Transverse colon (tissue), 4 donors: ENCODE measurements around the gene PTPN4. TPM values are rescaled to one million over a fixed set of nuclear protein-coding genes. Genes with fewer than 3 reads are reported as not detected.

Experiments
- DNase-seq: peaks from one replicate; pipeline ENCODE4 v3.0.0-alpha.2; 2019
- H3K27ac ChIP-seq, 4 donors: fragments of 200-600 bp; sonication (generic); 2 replicates each; pipeline ENCODE4 v1.5.1; 2016 to 2018; ENCODE audit warnings: inconsistent platforms in 4 of 4
- H3K27me3 ChIP-seq: fragments of 200-600 bp; sonication (generic); 2 replicates; pipeline ENCODE4 v1.5.1; 2017; ENCODE audit warnings: inconsistent platforms
- H3K36me3 ChIP-seq, 4 donors: fragments of 200-600 bp; sonication (generic); 2 replicates each; pipeline ENCODE4 v1.5.1; 2017 to 2019; ENCODE audit warnings: inconsistent platforms in 4 of 4
- H3K4me1 ChIP-seq, 4 donors: fragments of 200-600 bp; sonication (generic); 2 replicates each; pipeline ENCODE4 v1.5.1; 2017 to 2020; ENCODE audit warnings: inconsistent platforms in 4 of 4
- H3K4me3 ChIP-seq, 4 donors: fragments of 200-600 bp; sonication (generic); 1 replicate in 1 of 4; 2 replicates in 3 of 4; pipeline versions ENCODE4 v1.5.1 to v1.6.1; 2017 to 2019; ENCODE audit warnings: inconsistent platforms in 4 of 4
- H3K9me3 ChIP-seq, 2 donors: fragments of 200-600 bp; sonication (generic); 2 replicates each; pipeline ENCODE4 v1.5.1; 2017 to 2019; ENCODE audit warnings: inconsistent platforms in 2 of 2
- EP300 ChIP-seq: sonication (generic); formaldehyde crosslinking; IDR thresholded peaks from one replicate; pipeline ENCODE4 v1.6.1; 2017; ENCODE audit warnings: antibody characterized with exemption, low read depth
- POLR2A ChIP-seq: fragments of 450-650 bp; IDR thresholded peaks from one replicate; pipeline ENCODE4 v1.6.1; 2016; ENCODE audit warnings: antibody characterized with exemption, mild to moderate bottlenecking, moderate library complexity
- POLR2AphosphoS5 ChIP-seq, 3 donors: sonication (generic); formaldehyde crosslinking; IDR thresholded peaks; one replicate each; pipeline ENCODE4 v1.6.1; 2016; ENCODE audit warnings: antibody characterized with exemption in 3 of 3
- WGBS, 2 donors: methylation state at CpG; one replicate each; pipeline ENCODE4 v1.1.5; 2018; ENCODE audit warnings: low coverage in 1 of 2; 5-methylcytosine and 5-hydroxymethylcytosine counted together
- in situ Hi-C, 4 donors: fragments of 200-750 bp; cut with MboI; loops; one replicate each; pipeline versions ENCODE4 v1.15.0 to v1.15.1; 2017; ENCODE audit warnings: low sequenced_read_pairs in 3 of 4, low pct_ligation_motif_present in 1 of 4, low pct_unique_long_range_greater_than_20kb in 1 of 4
- intact Hi-C: fragments of 100-400 bp; cut with DNase I; formaldehyde crosslinking; loops from one replicate; pipeline ENCODE4 v1.15.1; 2023; ENCODE audit warnings: low total_unique reads
- total RNA-seq, 4 donors: library from RNA; depleted of rRNA; stranded (reverse); fragments of >200 nt; gene quantifications; one replicate each; pipeline ENCODE4 v1.1.0, GENCODE V29; 2016
- TF ChIP-seq, protein P1 (sequence below), 5 experiments: fragments of 200-600 bp in 3 of 5; fragments of 450-650 bp in 2 of 5; sonication (generic) in 3 of 5; IDR thresholded peaks; 1 replicate in 2 of 5; 2 replicates in 3 of 5; pipeline ENCODE4 v1.5.1; 2016 to 2017; ENCODE audit warnings: antibody characterized with exemption in 5 of 5, inconsistent platforms in 3 of 5, mild to moderate bottlenecking in 2 of 5, moderate library complexity in 1 of 5

PTPN4 gene
- total RNA-seq, 4 donors from 2014 or later = 18.7 to 46.6 (median 25.8) TPM

DNA sequence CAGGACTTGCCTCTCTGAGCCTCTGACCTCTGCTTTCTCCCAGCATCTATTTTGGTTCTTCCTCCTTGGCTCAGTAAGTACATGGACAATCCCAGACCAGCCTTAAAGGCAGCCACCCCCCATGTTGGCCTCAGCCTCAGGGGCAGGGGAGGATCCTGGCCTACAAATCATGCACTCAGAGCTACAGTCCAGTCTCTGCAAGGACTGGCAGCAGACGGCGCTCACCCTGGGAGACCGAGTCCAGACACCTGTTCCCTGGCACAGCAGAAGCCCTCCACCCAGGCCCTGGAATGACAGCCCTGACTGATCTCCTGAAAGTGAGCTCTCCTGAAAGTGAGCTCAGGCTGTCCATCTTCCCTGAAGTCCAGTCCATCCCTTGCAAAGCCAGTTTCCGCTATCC is 25.7 kb upstream of the PTPN4 start:
- no peaks in the 10 kb centered on the region for H3K36me3 ChIP-seq
- 93% methylated on average over 4 of the region's 4 CpGs; no CpG with 5 or more reads in 1 of the 2 donors for WGBS, 2 donors

DNA sequence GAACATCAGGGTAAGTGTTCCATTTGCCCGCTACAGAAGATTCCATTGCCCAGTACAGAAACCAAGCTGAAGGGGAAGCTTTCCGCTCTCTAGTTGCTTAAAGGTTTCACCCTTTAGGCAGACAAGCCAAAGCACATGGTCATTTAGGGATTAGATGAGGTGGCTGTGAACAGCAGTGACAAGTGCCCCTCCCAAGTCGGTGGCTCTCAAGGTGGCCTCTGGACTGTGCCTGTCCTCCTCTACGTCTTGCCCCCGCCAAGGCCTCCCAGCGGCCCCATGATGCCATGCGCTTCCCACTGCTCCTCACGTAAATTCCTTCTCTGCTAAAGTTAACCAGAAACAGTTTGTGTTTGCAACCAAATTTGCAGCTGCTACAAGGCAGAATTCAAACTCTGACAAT is 24.2 kb upstream of the PTPN4 start:
- no peak overlapping the region for H3K4me3 ChIP-seq
- WGBS, 2 donors = 84 to 92% methylated on average over 2 to 8 of the region's 8 CpGs
- no peak overlapping the region for H3K27ac ChIP-seq
- H3K9me3 ChIP-seq = no peaks in the 10 kb centered on the region
- no peaks in the 10 kb centered on the region for H3K36me3 ChIP-seq
- intact Hi-C loops = no loop called here
- H3K27me3 ChIP-seq = no peaks in the 10 kb centered on the region
- in situ Hi-C loops = loop anchor here in 2 of 4 donors (25.0 kb wide), 1 partner anchor 427 kb away; no protein-coding TSS in a partner anchor
- TF ChIP-seq, protein P1, sequence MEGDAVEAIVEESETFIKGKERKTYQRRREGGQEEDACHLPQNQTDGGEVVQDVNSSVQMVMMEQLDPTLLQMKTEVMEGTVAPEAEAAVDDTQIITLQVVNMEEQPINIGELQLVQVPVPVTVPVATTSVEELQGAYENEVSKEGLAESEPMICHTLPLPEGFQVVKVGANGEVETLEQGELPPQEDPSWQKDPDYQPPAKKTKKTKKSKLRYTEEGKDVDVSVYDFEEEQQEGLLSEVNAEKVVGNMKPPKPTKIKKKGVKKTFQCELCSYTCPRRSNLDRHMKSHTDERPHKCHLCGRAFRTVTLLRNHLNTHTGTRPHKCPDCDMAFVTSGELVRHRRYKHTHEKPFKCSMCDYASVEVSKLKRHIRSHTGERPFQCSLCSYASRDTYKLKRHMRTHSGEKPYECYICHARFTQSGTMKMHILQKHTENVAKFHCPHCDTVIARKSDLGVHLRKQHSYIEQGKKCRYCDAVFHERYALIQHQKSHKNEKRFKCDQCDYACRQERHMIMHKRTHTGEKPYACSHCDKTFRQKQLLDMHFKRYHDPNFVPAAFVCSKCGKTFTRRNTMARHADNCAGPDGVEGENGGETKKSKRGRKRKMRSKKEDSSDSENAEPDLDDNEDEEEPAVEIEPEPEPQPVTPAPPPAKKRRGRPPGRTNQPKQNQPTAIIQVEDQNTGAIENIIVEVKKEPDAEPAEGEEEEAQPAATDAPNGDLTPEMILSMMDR (IDR thresholded peaks at IDR 0.05) = no peak
- TF ChIP-seq EP300 = no peak
- TF ChIP-seq POLR2A = no peak
- TF ChIP-seq POLR2AphosphoS5 (IDR thresholded peaks at IDR 0.05) = no peak
- no peaks in the 10 kb centered on the region for H3K4me1 ChIP-seq
- no peak for DNase-seq

More for the DNA sequence above, 25.7 kb upstream of the PTPN4 start:
- intact Hi-C loops (no loop called here), in situ Hi-C loops (loop anchor here in 2 of 4 donors (25.0 kb wide), 1 partner anchor 428 kb away; no protein-coding TSS in a partner anchor)
- no peaks in the 10 kb centered on the region for H3K9me3 ChIP-seq
- no peak for DNase-seq
- H3K27ac ChIP-seq = no peak overlapping the region
- no peaks in the 10 kb centered on the region for H3K27me3 ChIP-seq
- H3K4me1 ChIP-seq = no peaks in the 10 kb centered on the region
- no peak overlapping the region for H3K4me3 ChIP-seq
- TF ChIP-seq EP300 (no peak), POLR2A (no peak), POLR2AphosphoS5 (IDR thresholded peaks at IDR 0.05) (no peak)
- TF ChIP-seq, protein P1 (IDR thresholded peaks at IDR 0.05) = no peak

DNA sequence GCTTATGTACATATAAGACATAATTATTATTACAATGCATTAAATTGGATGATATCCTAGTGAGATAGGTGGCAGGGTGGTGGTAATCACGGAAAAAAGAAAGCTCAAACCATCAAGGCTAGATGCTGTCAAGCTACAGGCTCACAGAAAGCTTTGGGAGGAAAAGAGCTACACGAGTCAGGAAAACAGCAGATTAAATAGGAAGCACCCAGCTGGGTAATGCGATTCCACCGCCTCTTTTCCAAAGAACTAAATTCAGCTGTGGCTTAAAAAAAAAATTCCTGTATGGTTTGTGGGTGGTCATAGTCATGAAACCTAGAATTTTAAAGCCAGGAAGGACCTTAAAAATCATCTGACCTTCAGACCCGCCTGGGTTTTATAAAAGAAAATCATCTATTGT is 23.7 kb upstream of the PTPN4 start:
- H3K9me3 ChIP-seq = no peaks in the 10 kb centered on the region
- intact Hi-C loops = no loop called here
- no peak for DNase-seq
- in situ Hi-C loops = loop anchor here in 2 of 4 donors (25.0 kb wide), 1 partner anchor 426 kb away; no protein-coding TSS in a partner anchor
- H3K4me3 ChIP-seq = no peak overlapping the region
- TF ChIP-seq POLR2AphosphoS5 (IDR thresholded peaks at IDR 0.05) (no peak), POLR2A (no peak), EP300 (no peak)
- TF ChIP-seq, protein P1 (IDR thresholded peaks at IDR 0.05) = no peak
- 73 to 76% methylated on average over 5 of the region's 5 CpGs for WGBS, 2 donors
- H3K4me1 ChIP-seq = no peaks in the 10 kb centered on the region
- H3K27ac ChIP-seq = no peak overlapping the region
- no peaks in the 10 kb centered on the region for H3K36me3 ChIP-seq
- H3K27me3 ChIP-seq = no peaks in the 10 kb centered on the region

- no peak overlapping the region for H3K4me3 ChIP-seq
- WGBS, 2 donors = 57% methylated on average over 3 of the region's 3 CpGs; no CpG with 5 or more reads in 1 of the 2 donors
These were observed 20.0 kb upstream of the PTPN4 start for GRCh38 chr2:119739580-119740255.

More at GRCh38 chr2:119739580-119740255, 20.0 kb upstream of the PTPN4 start:
- Histone ChIP-seq H3K9me3 (no peaks in the 10 kb centered on the region), H3K27ac (no peak overlapping the region), H3K4me1 (no peaks in the 10 kb centered on the region), H3K27me3 (no peaks in the 10 kb centered on the region), H3K36me3 (no peaks in the 10 kb centered on the region)
- intact Hi-C loops (no loop called here), in situ Hi-C loops (loop anchor here in 3 of 4 donors (10.0 to 25.0 kb wide), 2 partner anchors 423 to 435 kb away; no protein-coding TSS in a partner anchor)
- no peak for DNase-seq
- no peak for TF ChIP-seq EP300
- TF ChIP-seq, protein P1 (IDR thresholded peaks at IDR 0.05) = no peak
- TF ChIP-seq POLR2A = no peak
- no peak for TF ChIP-seq POLR2AphosphoS5 (IDR thresholded peaks at IDR 0.05)
